HEK293 (cell line): ENCODE measurements around the gene RAB5A.

Experiments
- CTCF ChIA-PET: fragments of 350-600 bp; formaldehyde crosslinking; extraction: SDS; loops from one replicate; lab custom pipeline; 2021; ENCODE audit warnings: antibody characterized with exemption; lab: Yijun Ruan, JAX
- POLR2A ChIA-PET: fragments of 300-600 bp; formaldehyde crosslinking; extraction: SDS; loops from one replicate; lab custom pipeline; 2020; ENCODE audit warnings: antibody characterized with exemption, inconsistent platforms; lab: Yijun Ruan, JAX
- H3K27ac ChIP-seq: fragments of 200-500 bp; sonication (Bioruptor generic); 2 replicates; pipeline ENCODE4 v1.5.1; 2014; ENCODE audit warnings: low read depth, low read length, control low read depth, inconsistent platforms; ENCODE audit errors: extremely low read depth
- H3K36me3 ChIP-seq, 2 experiments: fragments of 200-500 bp in 1 of 2; sonication (Bioruptor generic) in 1 of 2; 1 replicate in 1 of 2; 2 replicates in 1 of 2; pipeline ENCODE4 v1.5.1; 2014 to 2017; ENCODE audit warnings: inconsistent platforms in 2 of 2, low read length in 2 of 2; ENCODE audit not compliant: control insufficient read depth in 2 of 2, insufficient read depth in 1 of 2
- H3K4me1 ChIP-seq: fragments of 200-500 bp; sonication (Bioruptor generic); 2 replicates; pipeline ENCODE4 v1.5.1; 2014; ENCODE audit warnings: mild to moderate bottlenecking, low read length, inconsistent platforms; ENCODE audit not compliant: control insufficient read depth, insufficient read depth
- H3K4me3 ChIP-seq: 2 replicates; pipeline ENCODE4 v1.5.1; 2011; ENCODE audit warnings: low read depth, mild to moderate bottlenecking, control low read depth, low read length, moderate library complexity
- H3K9me3 ChIP-seq: fragments of 200-500 bp; sonication (Bioruptor generic); 2 replicates; pipeline ENCODE4 v1.5.1; 2014; ENCODE audit warnings: low read depth, low read length, inconsistent platforms; ENCODE audit not compliant: control insufficient read depth, insufficient read depth
- GFI1B ChIP-seq: fragments of 450-650 bp; formaldehyde crosslinking; IDR thresholded peaks from 2 replicates; pipeline ENCODE4 v1.5.1; 2016; ENCODE audit warnings: missing biosample characterization, missing genetic modification characterization
- KLF1 ChIP-seq: fragments of 450-650 bp; formaldehyde crosslinking; IDR thresholded peaks from 2 replicates; pipeline ENCODE4 v1.5.1; 2016; ENCODE audit warnings: missing biosample characterization, missing genetic modification characterization
- KLF10 ChIP-seq: fragments of 450-650 bp; IDR thresholded peaks from 2 replicates; pipeline ENCODE4 v1.5.1; 2018; ENCODE audit warnings: missing biosample characterization, mild to moderate bottlenecking, missing genetic modification characterization
- KLF17 ChIP-seq: fragments of 450-650 bp; formaldehyde crosslinking; IDR thresholded peaks from 2 replicates; pipeline ENCODE4 v1.5.1; 2016; ENCODE audit warnings: missing biosample characterization, missing genetic modification characterization
- SP3 ChIP-seq: fragments of 450-650 bp; formaldehyde crosslinking; IDR thresholded peaks from 2 replicates; pipeline ENCODE4 v1.5.1; 2016; ENCODE audit warnings: missing biosample characterization, missing genetic modification characterization
- TCF7L2 ChIP-seq: IDR thresholded peaks from 2 replicates; pipeline ENCODE4 v1.6.1; 2011; ENCODE audit warnings: low read depth, mild to moderate bottlenecking, inconsistent platforms, low read length, moderate library complexity, borderline replicate concordance
- ZIC2 ChIP-seq: fragments of 450-650 bp; formaldehyde crosslinking; IDR thresholded peaks from 2 replicates; pipeline ENCODE4 v1.5.1; 2016; ENCODE audit warnings: missing biosample characterization, missing genetic modification characterization
- ZNF132 ChIP-seq: fragments of 450-650 bp; formaldehyde crosslinking; IDR thresholded peaks from 2 replicates; pipeline ENCODE4 v1.5.1; 2017; ENCODE audit warnings: missing biosample characterization, missing genetic modification characterization, borderline replicate concordance
- ZNF221 ChIP-seq: fragments of 450-650 bp; formaldehyde crosslinking; IDR thresholded peaks from 2 replicates; pipeline ENCODE4 v1.5.1; 2017; ENCODE audit warnings: missing biosample characterization, missing genetic modification characterization, borderline replicate concordance
- ZNF266 ChIP-seq: fragments of 450-650 bp; formaldehyde crosslinking; IDR thresholded peaks from 2 replicates; pipeline ENCODE4 v1.5.1; 2016; ENCODE audit warnings: missing biosample characterization, missing genetic modification characterization, low read depth
- ZNF354C ChIP-seq: fragments of 450-650 bp; formaldehyde crosslinking; IDR thresholded peaks from 2 replicates; pipeline ENCODE4 v1.5.1; 2016; ENCODE audit warnings: missing biosample characterization, missing genetic modification characterization, low read depth, borderline replicate concordance
- ZNF37A ChIP-seq: fragments of 450-650 bp; IDR thresholded peaks from 2 replicates; pipeline ENCODE4 v1.5.1; 2018; ENCODE audit warnings: missing biosample characterization, missing genetic modification characterization
- ZNF426 ChIP-seq: fragments of 450-650 bp; formaldehyde crosslinking; IDR thresholded peaks from 2 replicates; pipeline ENCODE4 v1.5.1; 2017; ENCODE audit warnings: missing biosample characterization, missing genetic modification characterization, mild to moderate bottlenecking, inconsistent platforms, moderate library complexity
- ZNF473 ChIP-seq: fragments of 450-650 bp; formaldehyde crosslinking; IDR thresholded peaks from 2 replicates; pipeline ENCODE4 v1.5.1; 2017; ENCODE audit warnings: missing biosample characterization, missing genetic modification characterization
- ZNF501 ChIP-seq: fragments of 450-650 bp; formaldehyde crosslinking; IDR thresholded peaks from 2 replicates; pipeline ENCODE4 v1.5.1; 2016; ENCODE audit warnings: missing biosample characterization, missing genetic modification characterization
- ZNF560 ChIP-seq: fragments of 450-650 bp; formaldehyde crosslinking; IDR thresholded peaks from 2 replicates; pipeline ENCODE4 v1.5.1; 2017; ENCODE audit warnings: missing biosample characterization, missing genetic modification characterization, borderline replicate concordance
- ZNF621 ChIP-seq: fragments of 450-650 bp; formaldehyde crosslinking; IDR thresholded peaks from 2 replicates; pipeline ENCODE4 v1.5.1; 2017; ENCODE audit warnings: missing biosample characterization, missing genetic modification characterization
- ZNF645 ChIP-seq: fragments of 450-650 bp; formaldehyde crosslinking; IDR thresholded peaks from 2 replicates; pipeline ENCODE4; 2016; ENCODE audit warnings: missing biosample characterization, missing genetic modification characterization
- ZNF654 ChIP-seq: fragments of 450-650 bp; formaldehyde crosslinking; IDR thresholded peaks from 2 replicates; pipeline ENCODE4 v1.5.1; 2016; ENCODE audit warnings: low read depth, missing biosample characterization, missing genetic modification characterization
- ZNF768 ChIP-seq: fragments of 450-650 bp; formaldehyde crosslinking; IDR thresholded peaks from 2 replicates; pipeline ENCODE4 v1.5.1; 2018; ENCODE audit warnings: missing biosample characterization, mild to moderate bottlenecking, missing genetic modification characterization
- ZNF792 ChIP-seq: fragments of 450-650 bp; formaldehyde crosslinking; IDR thresholded peaks from 2 replicates; pipeline ENCODE4 v1.5.1; 2016; ENCODE audit warnings: missing biosample characterization, missing genetic modification characterization
- ZNF837 ChIP-seq: fragments of 450-650 bp; formaldehyde crosslinking; IDR thresholded peaks from 2 replicates; pipeline ENCODE4 v1.5.1; 2016; ENCODE audit warnings: missing biosample characterization, missing genetic modification characterization
- ZSCAN30 ChIP-seq: fragments of 450-650 bp; IDR thresholded peaks from 2 replicates; pipeline ENCODE4 v1.5.1; 2018; ENCODE audit warnings: missing biosample characterization, mild to moderate bottlenecking, missing genetic modification characterization, moderate library complexity
- TF ChIP-seq, protein P1 (sequence below): fragments of 450-650 bp; formaldehyde crosslinking; IDR thresholded peaks from 2 replicates; pipeline ENCODE4 v1.5.1; 2017; ENCODE audit warnings: missing biosample characterization, missing genetic modification characterization
- TF ChIP-seq, protein P2 (sequence below): fragments of 450-650 bp; formaldehyde crosslinking; IDR thresholded peaks from 2 replicates; pipeline ENCODE4 v1.5.1; 2016; ENCODE audit warnings: missing biosample characterization, missing genetic modification characterization

RAB5A gene

DNA sequence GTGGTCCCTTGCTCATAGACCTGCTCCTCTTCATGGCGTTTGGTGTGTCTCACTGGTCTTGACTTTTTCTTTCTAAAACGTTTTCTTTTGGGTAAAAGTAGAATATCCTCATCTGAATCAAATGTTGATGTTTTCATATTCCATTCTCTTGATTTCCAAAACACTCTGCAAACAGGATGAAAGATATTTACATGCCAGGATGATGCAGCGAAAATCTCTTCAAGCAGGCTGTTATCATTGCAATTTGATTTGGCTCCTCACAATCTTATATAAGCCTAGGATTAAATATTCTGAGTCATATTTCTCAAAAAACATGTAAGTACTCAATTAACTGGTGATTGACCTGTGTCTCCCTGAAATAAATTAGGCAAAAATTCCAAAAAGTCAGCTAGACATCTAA, 55.0 kb downstream of the RAB5A start (continued):
- no peak for TF ChIP-seq ZNF645

- POLR2A ChIA-PET, result no interaction called here
- TF ChIP-seq, protein P1, sequence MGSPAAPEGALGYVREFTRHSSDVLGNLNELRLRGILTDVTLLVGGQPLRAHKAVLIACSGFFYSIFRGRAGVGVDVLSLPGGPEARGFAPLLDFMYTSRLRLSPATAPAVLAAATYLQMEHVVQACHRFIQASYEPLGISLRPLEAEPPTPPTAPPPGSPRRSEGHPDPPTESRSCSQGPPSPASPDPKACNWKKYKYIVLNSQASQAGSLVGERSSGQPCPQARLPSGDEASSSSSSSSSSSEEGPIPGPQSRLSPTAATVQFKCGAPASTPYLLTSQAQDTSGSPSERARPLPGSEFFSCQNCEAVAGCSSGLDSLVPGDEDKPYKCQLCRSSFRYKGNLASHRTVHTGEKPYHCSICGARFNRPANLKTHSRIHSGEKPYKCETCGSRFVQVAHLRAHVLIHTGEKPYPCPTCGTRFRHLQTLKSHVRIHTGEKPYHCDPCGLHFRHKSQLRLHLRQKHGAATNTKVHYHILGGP, result no peak
- TF ChIP-seq ZNF837 (no peak), ZIC2 (tag by site-specific recombination) (no peak), ZNF266 (no peak), ZNF37A (no peak), KLF10 (tag by site-specific recombination) (no peak), ZNF768 (tag by site-specific recombination) (no peak), ZNF426 (no peak), ZNF792 (tag by site-specific recombination) (no peak), TCF7L2 (no peak), GFI1B (no peak), KLF1 (no peak), KLF17 (tag by site-specific recombination) (no peak), ZNF354C (no peak), ZSCAN30 (tag by site-specific recombination) (no peak)
- no peaks in the 10 kb centered on the region for H3K36me3 ChIP-seq
- CTCF ChIA-PET, result no interaction called here
- no peak overlapping the region for H3K27ac ChIP-seq
- no peak overlapping the region for H3K4me3 ChIP-seq
- H3K4me1 ChIP-seq, result no peaks in the 10 kb centered on the region
- H3K9me3 ChIP-seq, result no peaks in the 10 kb centered on the region
Measured at GRCh38 chr3:20007960-20008359, 61.1 kb downstream of the RAB5A start.

DNA sequence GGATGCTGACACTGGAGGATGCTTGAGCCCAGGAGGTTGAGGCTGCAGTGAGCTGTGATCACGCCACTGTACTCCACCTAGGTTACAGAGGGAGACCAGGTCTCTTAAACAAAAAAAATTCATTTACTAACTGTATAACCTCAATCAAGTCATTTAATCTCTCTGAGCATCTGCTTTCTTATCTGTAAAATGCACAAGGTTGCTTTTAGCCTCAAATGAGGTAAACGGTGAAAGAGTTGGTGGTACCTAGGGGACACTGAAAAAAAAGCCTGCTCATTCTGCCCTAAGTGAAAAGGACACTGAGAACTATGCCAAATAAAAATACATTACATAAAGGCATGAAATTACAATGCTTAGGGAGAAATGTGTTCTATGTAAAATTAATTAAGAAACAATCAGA, 61.7 kb downstream of the RAB5A start:
- TF ChIP-seq ZNF132 (tag by site-specific recombination), result no peak
- TF ChIP-seq ZNF621 (tag by site-specific recombination), result no peak
- TF ChIP-seq ZNF473 (tag by site-specific recombination), result no peak
- no peak for TF ChIP-seq ZNF837
- CTCF ChIA-PET, result no interaction called here
- POLR2A ChIA-PET, result no interaction called here
- Histone ChIP-seq H3K9me3 (no peaks in the 10 kb centered on the region), H3K4me3 (no peak overlapping the region), H3K27ac (no peak overlapping the region), H3K36me3 (no peaks in the 10 kb centered on the region), H3K4me1 (no peaks in the 10 kb centered on the region)

DNA sequence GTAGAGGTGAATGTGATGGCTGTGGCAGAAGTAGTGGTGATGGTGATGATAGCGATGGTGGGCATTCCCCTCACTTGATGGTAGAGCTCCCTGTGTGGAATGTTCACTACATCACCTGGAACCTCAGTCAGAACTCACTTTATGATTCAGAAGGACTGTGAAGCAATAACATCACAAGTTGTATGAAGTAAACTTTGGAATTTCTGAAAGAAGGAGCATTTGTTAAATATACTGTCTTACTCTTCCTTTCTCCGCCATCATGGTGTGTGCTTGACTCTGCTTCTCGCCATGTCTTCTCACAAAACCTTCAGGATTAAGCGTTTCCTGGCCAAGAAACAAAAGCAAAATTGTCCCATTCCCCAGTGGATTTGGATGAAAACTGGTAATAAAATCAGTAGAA, 65.3 kb downstream of the RAB5A start, which contains the start of gene PP2D1:
TSS of gene PP2D1 (minus strand) at position 101 of the 400 bp plus-strand sequence. CDS start 192 bp downstream, outside the sequence.
- Histone ChIP-seq H3K27ac (no peak within 1 kb of the TSS), H3K36me3 (no peaks in the 10 kb centered on the region), H3K4me3 (no peak within 1 kb of the TSS), H3K9me3 (no peaks in the 10 kb centered on the region), H3K4me1 (no peaks in the 10 kb centered on the region)
- CTCF ChIA-PET, result no interaction called here
- POLR2A ChIA-PET, result no interaction called here
- TF ChIP-seq ZNF560 (tag by site-specific recombination) (no peak), ZNF426 (no peak), SP3 (tag by site-specific recombination) (no peak), ZNF768 (tag by site-specific recombination) (no peak), TCF7L2 (no peak), ZNF501 (no peak), ZNF221 (no peak), ZNF654 (tag by site-specific recombination) (no peak)
- TF ChIP-seq, protein P2, sequence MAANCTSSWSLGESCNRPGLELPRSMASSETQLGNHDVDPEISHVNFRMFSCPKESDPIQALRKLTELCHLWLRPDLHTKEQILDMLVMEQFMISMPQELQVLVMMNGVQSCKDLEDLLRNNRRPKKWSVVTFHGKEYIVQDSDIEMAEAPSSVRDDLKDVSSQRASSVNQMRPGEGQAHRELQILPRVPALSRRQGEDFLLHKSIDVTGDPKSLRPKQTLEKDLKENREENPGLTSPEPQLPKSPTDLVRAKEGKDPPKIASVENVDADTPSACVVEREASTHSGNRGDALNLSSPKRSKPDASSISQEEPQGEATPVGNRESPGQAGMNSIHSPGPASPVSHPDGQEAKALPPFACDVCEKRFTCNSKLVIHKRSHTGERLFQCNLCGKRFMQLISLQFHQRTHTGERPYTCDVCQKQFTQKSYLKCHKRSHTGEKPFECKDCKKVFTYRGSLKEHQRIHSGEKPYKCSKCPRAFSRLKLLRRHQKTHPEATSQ (tag by site-specific recombination), result no peak
